Stimulated activated naive CD8-positive, alpha-beta T cell treated with anti-CD3 and anti-CD28 coated beads, Interleukin-15, Interleukin-2, amounts not matched to agents 100 ng/mL and 50 ng/mL, for 24 hours (primary cell): Measurements from ENCODE around the gene HES5.
"Not testable (repeated sequence)": the region's sequence is repeated elsewhere in the genome, so short reads cannot be mapped to it uniquely, and the experiment has no call there.

Experiments used
- H3K27ac Mint-ChIP-seq: one replicate; pipeline ENCODE4 v1.8.0; 2021; ENCODE audit warnings: mild to moderate bottlenecking, mixed read lengths
- H3K27me3 Mint-ChIP-seq: one replicate; pipeline ENCODE4 v1.8.0; 2021; ENCODE audit warnings: mixed read lengths
- H3K36me3 Mint-ChIP-seq: one replicate; pipeline ENCODE4 v1.8.0; 2021; ENCODE audit warnings: low read depth, mixed read lengths
- H3K4me1 Mint-ChIP-seq: one replicate; pipeline ENCODE4 v1.8.0; 2021; ENCODE audit warnings: low read depth, mixed read lengths
- H3K4me3 Mint-ChIP-seq: one replicate; pipeline ENCODE4 v1.8.0; 2021; ENCODE audit warnings: mild to moderate bottlenecking, mixed read lengths
- H3K9me3 Mint-ChIP-seq: one replicate; pipeline ENCODE4 v1.8.0; 2021; ENCODE audit warnings: mixed read lengths

The HES5 gene, protein sequence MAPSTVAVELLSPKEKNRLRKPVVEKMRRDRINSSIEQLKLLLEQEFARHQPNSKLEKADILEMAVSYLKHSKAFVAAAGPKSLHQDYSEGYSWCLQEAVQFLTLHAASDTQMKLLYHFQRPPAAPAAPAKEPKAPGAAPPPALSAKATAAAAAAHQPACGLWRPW

DNA sequence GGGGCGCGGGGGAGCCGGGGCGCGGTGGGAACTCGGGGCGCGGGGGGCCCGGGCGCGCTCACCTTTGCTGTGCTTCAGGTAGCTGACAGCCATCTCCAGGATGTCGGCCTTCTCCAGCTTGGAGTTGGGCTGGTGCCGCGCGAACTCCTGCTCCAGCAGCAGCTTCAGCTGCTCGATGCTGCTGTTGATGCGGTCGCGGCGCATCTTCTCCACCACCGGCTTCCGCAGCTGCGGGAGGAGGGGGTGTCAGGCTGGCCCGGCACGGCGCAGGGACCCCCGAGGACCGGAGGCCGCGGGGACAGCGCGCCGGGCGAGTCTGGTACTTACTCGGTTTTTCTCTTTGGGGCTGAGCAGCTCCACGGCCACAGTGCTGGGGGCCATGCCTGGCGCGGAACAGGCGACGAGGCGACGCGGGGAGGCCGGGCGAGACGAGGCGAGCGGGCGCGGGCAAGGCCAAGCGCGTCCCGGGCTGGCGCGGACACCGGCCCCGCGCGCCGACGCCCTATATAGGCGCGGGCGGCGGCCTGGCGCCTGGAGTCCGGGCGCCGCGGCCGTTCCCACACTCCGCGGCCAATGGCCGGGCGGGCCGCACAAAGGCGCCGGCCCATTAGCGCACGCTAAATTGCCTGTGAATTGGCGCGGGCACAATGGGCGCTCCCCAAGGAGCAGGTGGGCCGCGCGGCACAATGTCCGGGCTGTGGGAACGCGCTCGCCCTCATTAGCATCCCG lies at the start of gene HES5:
TSS of gene HES5 (minus strand) at position 480 of the 729 bp plus-strand sequence. CDS start at position 381, 99 bp downstream.
- H3K4me1 Mint-ChIP-seq, result peaks cover 24% of the 10 kb centered on the region
- no peaks in the 10 kb centered on the region for H3K36me3 Mint-ChIP-seq
- no peak within 1 kb of the TSS for H3K27ac Mint-ChIP-seq
- H3K9me3 Mint-ChIP-seq, result no peaks in the 10 kb centered on the region
- H3K27me3 Mint-ChIP-seq, result peaks cover 11% of the 10 kb centered on the region
- H3K4me3 Mint-ChIP-seq, result peak within 1 kb of the TSS; percentile 41

GRCh38 chr1:2578758-2579118 lies 48.7 kb upstream of the HES5 start:
- H3K4me1 Mint-ChIP-seq, result peaks cover 83% of the 10 kb centered on the region

DNA sequence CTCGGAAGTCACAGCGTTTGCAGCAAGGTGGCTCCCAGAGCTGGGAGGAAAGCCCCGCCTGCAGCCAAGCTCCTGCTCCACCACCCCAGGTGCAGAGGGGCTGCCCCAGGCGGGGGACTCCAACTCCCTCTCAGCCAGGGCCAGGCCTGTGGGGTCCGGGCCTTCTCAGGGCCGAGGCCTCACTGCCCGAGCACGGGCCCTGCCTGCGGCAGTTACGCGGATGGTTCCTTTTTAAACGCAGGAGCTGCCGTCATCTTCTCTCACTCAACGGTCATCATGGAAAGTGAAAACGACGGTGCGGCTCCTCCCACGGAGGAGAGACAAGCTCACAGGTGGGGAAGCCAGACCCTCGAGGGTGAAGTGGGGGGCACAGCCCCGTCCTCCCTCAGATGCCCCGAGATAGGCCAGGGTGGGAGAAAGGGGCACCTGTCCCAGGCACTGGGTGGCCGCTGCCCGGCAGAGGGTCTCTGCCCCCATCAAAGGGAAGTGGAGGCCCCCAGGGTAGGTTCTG lies 47.6 kb upstream of the HES5 start:
- H3K9me3 Mint-ChIP-seq, H3K27me3 Mint-ChIP-seq, H3K36me3 Mint-ChIP-seq: not testable (repeated sequence)
- H3K4me1 Mint-ChIP-seq, result peaks cover 75% of the 10 kb centered on the region
- H3K27ac Mint-ChIP-seq, result peak overlapping the region; percentile 95
- H3K4me3 Mint-ChIP-seq, result peak overlapping the region; percentile 53

More at GRCh38 chr1:2578758-2579118, 48.7 kb upstream of the HES5 start:
- H3K9me3 Mint-ChIP-seq, result no peaks in the 10 kb centered on the region
- no peaks in the 10 kb centered on the region for H3K36me3 Mint-ChIP-seq
- peak overlapping the region; percentile 95 for H3K27ac Mint-ChIP-seq
- H3K27me3 Mint-ChIP-seq, result no peaks in the 10 kb centered on the region
- peak overlapping the region; percentile 24 for H3K4me3 Mint-ChIP-seq

DNA sequence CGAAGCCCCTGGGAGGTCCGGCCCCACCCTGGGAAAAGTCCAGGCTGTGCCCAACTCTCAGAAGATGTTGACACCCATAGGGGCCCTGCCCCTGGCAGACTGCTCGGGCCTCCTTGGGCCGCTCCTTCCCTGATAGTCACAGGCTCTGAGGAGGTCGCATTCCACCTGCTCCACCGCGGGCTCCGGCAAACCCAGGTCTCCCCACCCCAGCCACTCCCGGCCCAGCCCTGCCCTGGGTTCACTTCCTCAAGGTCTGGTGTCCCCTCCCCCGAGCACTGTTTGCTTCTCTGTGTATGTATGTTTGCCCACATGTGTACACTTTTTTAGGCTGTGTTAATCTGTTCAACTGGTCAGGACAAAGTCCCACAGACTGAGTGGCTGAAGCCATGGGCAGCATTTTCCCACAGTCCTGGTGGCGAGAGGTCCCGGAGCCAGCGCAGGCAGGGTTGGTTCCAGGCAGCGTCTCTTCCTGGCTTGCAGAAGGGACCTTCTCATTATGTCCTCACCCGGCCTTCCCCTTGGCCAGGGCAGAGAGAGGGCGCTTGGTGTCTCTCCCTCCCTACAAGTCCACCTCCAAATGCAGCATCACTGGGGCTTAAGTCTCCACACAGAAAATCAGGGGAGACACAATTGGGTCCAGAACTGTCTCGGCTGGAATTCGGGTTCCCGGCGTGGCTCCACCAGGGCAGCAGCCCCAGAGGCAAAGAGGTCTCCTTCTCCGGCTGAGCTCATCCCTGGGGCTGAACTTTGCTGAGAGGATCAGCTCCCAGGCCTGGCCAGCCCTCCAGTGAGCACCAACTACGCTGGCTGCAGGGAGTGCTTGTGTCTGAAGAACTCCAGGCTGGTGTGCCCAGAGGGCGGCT lies 46.0 kb upstream of the HES5 start:
- H3K27me3 Mint-ChIP-seq, result no peaks in the 10 kb centered on the region
- no peak overlapping the region for H3K4me3 Mint-ChIP-seq
- peaks cover 2% of the 10 kb centered on the region for H3K36me3 Mint-ChIP-seq
- peaks cover 5% of the 10 kb centered on the region for H3K9me3 Mint-ChIP-seq
- peak overlapping the region; percentile 57 for H3K27ac Mint-ChIP-seq
- H3K4me1 Mint-ChIP-seq, result peaks cover 59% of the 10 kb centered on the region

GRCh38 chr1:2574350-2574749 lies 44.3 kb upstream of the HES5 start:
- Mint-ChIP-seq H3K27ac (no peak overlapping the region), H3K4me1 (peaks cover 45% of the 10 kb centered on the region), H3K27me3 (no peaks in the 10 kb centered on the region), H3K4me3 (no peak overlapping the region), H3K36me3 (peaks cover 4% of the 10 kb centered on the region), H3K9me3 (peaks cover 5% of the 10 kb centered on the region)

GRCh38 chr1:2573250-2573920 lies 43.3 kb upstream of the HES5 start:
- Mint-ChIP-seq H3K27me3 (no peaks in the 10 kb centered on the region), H3K4me3 (no peak overlapping the region), H3K9me3 (peaks cover 5% of the 10 kb centered on the region), H3K4me1 (peaks cover 35% of the 10 kb centered on the region), H3K27ac (no peak overlapping the region), H3K36me3 (peaks cover 4% of the 10 kb centered on the region)

DNA sequence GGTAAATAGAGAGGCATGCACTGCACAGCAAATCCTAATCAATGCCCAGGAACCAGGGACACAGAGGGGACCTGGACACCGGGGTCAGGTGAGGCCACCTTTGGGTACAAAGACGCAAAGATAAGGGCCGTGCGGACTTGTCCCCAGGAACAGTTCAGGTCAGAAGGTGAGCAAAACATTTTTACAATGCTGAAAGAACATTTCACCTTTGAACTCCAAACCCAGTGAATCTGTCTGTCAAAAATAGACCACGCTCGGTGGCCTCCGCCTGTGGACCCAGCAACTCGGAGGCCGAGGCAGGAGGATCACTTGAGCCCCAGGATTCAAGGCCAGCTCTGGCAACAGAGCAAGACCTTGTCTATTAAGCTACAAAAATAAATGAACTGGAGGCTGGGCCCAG lies 41.3 kb upstream of the HES5 start:
- Mint-ChIP-seq H3K4me1 (peaks cover 18% of the 10 kb centered on the region), H3K27ac (no peak overlapping the region), H3K27me3 (no peaks in the 10 kb centered on the region), H3K9me3 (peaks cover 5% of the 10 kb centered on the region), H3K36me3 (peaks cover 4% of the 10 kb centered on the region), H3K4me3 (no peak overlapping the region)

- H3K4me3 Mint-ChIP-seq, result no peak overlapping the region
- no peaks in the 10 kb centered on the region for H3K27me3 Mint-ChIP-seq
- H3K36me3 Mint-ChIP-seq, result peaks cover 4% of the 10 kb centered on the region
- H3K27ac Mint-ChIP-seq, result no peak overlapping the region
- H3K4me1 Mint-ChIP-seq, result peaks cover 12% of the 10 kb centered on the region
- H3K9me3 Mint-ChIP-seq, result peaks cover 5% of the 10 kb centered on the region
Measured at GRCh38 chr1:2570332-2570731, 40.3 kb upstream of the HES5 start.

GRCh38 chr1:2569703-2570102 lies 39.6 kb upstream of the HES5 start:
- not testable (repeated sequence) for H3K9me3 Mint-ChIP-seq, H3K4me3 Mint-ChIP-seq, H3K36me3 Mint-ChIP-seq, H3K27me3 Mint-ChIP-seq, H3K27ac Mint-ChIP-seq, H3K4me1 Mint-ChIP-seq

DNA sequence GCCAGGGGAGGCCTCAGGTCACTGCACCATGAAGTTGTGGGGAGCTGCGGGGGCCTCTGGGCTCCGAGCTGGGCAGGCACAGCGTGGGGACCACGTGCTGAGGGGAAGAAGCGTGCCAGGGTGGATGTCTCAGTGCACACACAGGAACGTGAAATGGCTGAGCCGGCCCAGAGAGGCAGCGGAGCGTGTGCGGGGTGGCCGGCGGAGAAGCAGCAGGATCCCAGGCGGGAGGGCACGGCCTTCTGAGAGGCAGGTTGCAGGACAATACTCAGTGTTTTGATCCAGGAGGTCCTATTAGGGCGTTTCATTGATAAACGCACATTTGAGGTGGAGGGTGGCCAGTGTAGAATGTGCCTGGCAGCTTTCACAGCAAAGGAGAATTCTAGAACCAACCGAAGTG lies 39.0 kb upstream of the HES5 start:
- no peak overlapping the region for H3K27ac Mint-ChIP-seq
- peaks cover 5% of the 10 kb centered on the region for H3K9me3 Mint-ChIP-seq
- H3K27me3 Mint-ChIP-seq, result no peaks in the 10 kb centered on the region
- H3K36me3 Mint-ChIP-seq, result peaks cover 4% of the 10 kb centered on the region
- H3K4me1 Mint-ChIP-seq, result peaks cover 5% of the 10 kb centered on the region
- no peak overlapping the region for H3K4me3 Mint-ChIP-seq

DNA sequence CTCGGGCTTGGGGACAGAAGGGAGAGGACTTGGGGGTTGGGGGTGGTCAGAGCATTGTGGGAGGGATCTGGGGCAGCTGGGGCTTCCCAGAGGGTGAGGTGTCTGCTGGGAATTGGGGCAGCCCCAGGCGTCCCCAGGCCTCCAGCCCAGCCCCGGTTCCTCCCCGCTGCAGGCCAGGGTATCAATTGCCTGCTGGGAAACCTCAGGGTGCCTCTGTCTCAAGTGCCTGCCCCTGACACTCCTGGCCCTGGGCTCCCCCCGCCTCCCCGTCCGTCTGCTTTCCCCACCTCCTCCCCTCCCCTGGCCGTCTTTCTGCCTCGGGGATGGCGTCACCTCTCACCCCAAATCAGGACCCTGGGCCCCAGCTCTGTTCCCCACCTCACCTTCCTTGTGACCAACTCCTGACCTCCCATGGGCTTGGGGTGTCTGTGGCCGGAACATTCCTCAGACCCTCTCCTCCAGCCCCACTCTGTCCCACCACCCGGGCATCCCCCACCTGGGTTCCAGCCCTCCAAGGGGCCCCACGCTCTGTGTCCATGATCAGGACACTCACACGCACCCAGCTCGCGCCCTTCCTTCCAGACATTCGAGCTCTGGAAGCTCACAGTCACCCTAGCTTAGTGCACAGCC lies 38.2 kb upstream of the HES5 start:
- H3K9me3 Mint-ChIP-seq, H3K27ac Mint-ChIP-seq, H3K4me1 Mint-ChIP-seq, H3K27me3 Mint-ChIP-seq, H3K36me3 Mint-ChIP-seq, H3K4me3 Mint-ChIP-seq: not testable (repeated sequence)

GRCh38 chr1:2567083-2567679 lies 37.1 kb upstream of the HES5 start:
- Mint-ChIP-seq H3K4me1 (no peaks in the 10 kb centered on the region), H3K27ac (no peak overlapping the region), H3K9me3 (no peaks in the 10 kb centered on the region), H3K4me3 (no peak overlapping the region), H3K36me3 (peaks cover 4% of the 10 kb centered on the region), H3K27me3 (no peaks in the 10 kb centered on the region)

DNA sequence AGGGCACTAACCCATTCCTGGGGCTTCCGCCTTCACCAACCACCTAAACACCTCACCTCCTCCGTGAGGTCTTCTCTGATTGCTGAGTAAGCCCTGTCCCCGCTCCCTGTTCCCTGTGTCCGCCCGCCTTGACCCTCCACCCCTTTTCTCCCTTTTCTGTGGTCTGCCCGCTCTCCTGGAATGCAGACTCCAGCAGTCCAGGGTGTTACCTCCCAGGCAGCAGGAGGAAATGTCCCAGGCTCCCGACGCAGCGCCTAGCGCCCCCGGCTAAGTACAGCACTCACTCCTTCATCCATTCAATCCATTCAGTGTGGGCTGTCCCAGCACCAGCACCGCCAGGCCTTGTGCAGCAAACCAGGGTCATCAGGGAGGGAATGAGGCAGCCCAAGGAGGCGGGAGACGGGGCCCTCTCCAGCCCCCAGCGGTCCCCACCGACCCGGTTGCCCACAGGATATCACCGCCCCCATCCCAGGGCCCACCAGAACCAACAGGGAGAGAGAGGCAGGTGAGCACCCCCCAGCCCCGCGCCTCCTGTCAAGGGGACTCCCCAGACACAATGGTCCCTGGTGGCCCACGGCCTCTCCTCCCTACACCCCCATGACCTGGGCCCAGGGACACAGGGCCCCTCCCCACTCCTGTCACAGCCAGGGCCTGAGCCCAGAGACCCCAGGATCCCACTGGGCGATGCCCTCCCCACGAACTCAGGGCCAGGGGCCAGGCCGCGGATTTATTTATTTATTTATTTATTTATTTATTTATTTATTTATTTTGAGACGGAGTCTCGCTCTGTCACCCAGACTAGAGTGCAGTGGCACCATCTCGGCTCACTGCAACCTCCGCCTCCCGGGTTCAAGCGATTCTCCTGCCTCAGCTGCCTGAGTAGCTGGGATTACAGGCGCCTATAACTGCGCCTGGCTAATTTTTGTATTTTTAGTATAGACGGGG lies 36.3 kb upstream of the HES5 start:
- H3K9me3 Mint-ChIP-seq, result no peaks in the 10 kb centered on the region
- no peak overlapping the region for H3K4me3 Mint-ChIP-seq
- no peaks in the 10 kb centered on the region for H3K27me3 Mint-ChIP-seq
- H3K27ac Mint-ChIP-seq, result no peak overlapping the region
- H3K36me3 Mint-ChIP-seq, result peaks cover 5% of the 10 kb centered on the region
- peaks cover under 1% of the 10 kb centered on the region for H3K4me1 Mint-ChIP-seq
